NCI-H1417 treated with DMSO at 0.1 percent for 48 hours (cell line): ENCODE results near the gene TFB2M.
"Not testable (repeated sequence)": the region's sequence is repeated elsewhere in the genome, so short reads cannot be mapped to it uniquely, and the experiment has no call there.

Experiments used
- DNase-seq: peaks from one replicate; lab custom pipeline; 2025; lab: John Stamatoyannopoulos, UW

The TFB2M gene

GRCh38 chr1:246583056-246583440, 17.0 kb upstream of the TFB2M start:
- DNase-seq: no peak

- no peak for DNase-seq
Measured at GRCh38 chr1:246582301-246583055, 16.4 kb upstream of the TFB2M start.

GRCh38 chr1:246580497-246581370, 14.7 kb upstream of the TFB2M start:
- no peak for DNase-seq

- DNase-seq: no peak
Measured at GRCh38 chr1:246579818-246580217, 13.8 kb upstream of the TFB2M start.

- DNase-seq: no peak
Measured at GRCh38 chr1:246577720-246578106, 11.7 kb upstream of the TFB2M start.

GRCh38 chr1:246577082-246577719, 11.1 kb upstream of the TFB2M start:
- DNase-seq: no peak

- no peak for DNase-seq
Measured at GRCh38 chr1:246576709-246577032, 10.6 kb upstream of the TFB2M start.

- DNase-seq: no peak
Measured at GRCh38 chr1:246573491-246573890, 7.4 kb upstream of the TFB2M start.

- DNase-seq: no peak
Measured at GRCh38 chr1:246572785-246573184, 6.7 kb upstream of the TFB2M start.

- no peak for DNase-seq
Measured at GRCh38 chr1:246571953-246572352, 5.9 kb upstream of the TFB2M start.

GRCh38 chr1:246571309-246571708, 5.2 kb upstream of the TFB2M start:
- DNase-seq: not testable (repeated sequence)

- no peak for DNase-seq
Measured at GRCh38 chr1:246569248-246570238, 3.5 kb upstream of the TFB2M start.

- DNase-seq: no peak
Measured at GRCh38 chr1:246567646-246568235, 1.7 kb upstream of the TFB2M start.

GRCh38 chr1:246566813-246567645, 968 bp upstream of the TFB2M start:
- DNase-seq: no peak

- no peak for DNase-seq
Measured at GRCh38 chr1:246565751-246566127, 322 bp downstream of the TFB2M start.

GRCh38 chr1:246564839-246565750, 966 bp downstream of the TFB2M start:
- DNase-seq: no peak

- not testable (repeated sequence) for DNase-seq
Measured at GRCh38 chr1:246560833-246561232, 5.2 kb downstream of the TFB2M start.

GRCh38 chr1:246559310-246559709, 6.8 kb downstream of the TFB2M start:
- DNase-seq: no peak

GRCh38 chr1:246558041-246558440, 8.0 kb downstream of the TFB2M start:
- DNase-seq: no peak
